ENCODE results near the gene USH2A.

Gene USH2A

GRCh38 chr1:215877452-215877951 is 545.7 kb downstream of the USH2A start:
- DNase-seq, result no peak
- Histone ChIP-seq H3K79me2 (ENCODE audit: low read length) (no peaks in the 10 kb centered on the region), H3K4me2 (ENCODE audit: low read depth, low read length) (no peak overlapping the region), H4K20me1 (ENCODE audit: insufficient read depth, low read length) (no peaks in the 10 kb centered on the region), H3F3A (ENCODE audit: insufficient read depth, low read length) (no peaks in the 10 kb centered on the region), H3K27ac (ENCODE audit: low read length) (no peak overlapping the region), H3K4me3 (ENCODE audit: low read length) (no peak overlapping the region), H3K27me3 (replicated peaks; ENCODE audit: insufficient read depth, low read length) (no peaks in the 10 kb centered on the region), H2AFZ (ENCODE audit: low read length) (no peak overlapping the region), H3K9me2 (replicated peaks; ENCODE audit: insufficient read depth, low read length) (no peaks in the 10 kb centered on the region), H3K36me3 (replicated peaks; ENCODE audit: insufficient read depth, low read length) (no peaks in the 10 kb centered on the region), H3K9me3 (replicated peaks; ENCODE audit: insufficient read depth, low read length) (no peaks in the 10 kb centered on the region), H3K9ac (ENCODE audit: low read length) (no peak overlapping the region), H3K4me1 (ENCODE audit: low read length) (peaks cover 7% of the 10 kb centered on the region; the same call in 1 of the 2 replicates)
- no peak for TF ChIP-seq EZH2 (optimal IDR thresholded peaks at IDR 0.05; ENCODE audit: low read depth, low read length)

GRCh38 chr1:215875712-215876111 is 547.5 kb downstream of the USH2A start:
- Histone ChIP-seq H3K4me2 (ENCODE audit: low read depth, low read length) (no peak overlapping the region), H3K4me3 (ENCODE audit: low read length) (no peak overlapping the region), H3K4me1 (ENCODE audit: low read length) (peaks cover 7% of the 10 kb centered on the region; the same call in 1 of the 2 replicates), H3K36me3 (replicated peaks; ENCODE audit: insufficient read depth, low read length) (no peaks in the 10 kb centered on the region), H2AFZ (ENCODE audit: low read length) (no peak overlapping the region), H3K27ac (ENCODE audit: low read length) (no peak overlapping the region), H4K20me1 (ENCODE audit: insufficient read depth, low read length) (no peaks in the 10 kb centered on the region), H3K9ac (ENCODE audit: low read length) (no peak overlapping the region), H3F3A (ENCODE audit: insufficient read depth, low read length) (no peaks in the 10 kb centered on the region), H3K79me2 (ENCODE audit: low read length) (no peaks in the 10 kb centered on the region), H3K27me3 (replicated peaks; ENCODE audit: insufficient read depth, low read length) (no peaks in the 10 kb centered on the region), H3K9me2 (replicated peaks; ENCODE audit: insufficient read depth, low read length) (no peaks in the 10 kb centered on the region), H3K9me3 (replicated peaks; ENCODE audit: insufficient read depth, low read length) (no peaks in the 10 kb centered on the region)
- TF ChIP-seq CTCF (IDR thresholded peaks at IDR 0.05; ENCODE audit: low read length) (no peak), EZH2 (optimal IDR thresholded peaks at IDR 0.05; ENCODE audit: low read depth, low read length) (no peak), EZH2phosphoT487 (IDR thresholded peaks at IDR 0.05; ENCODE audit: low read length) (no peak)
- no peak for DNase-seq

GRCh38 chr1:215875236-215875635 is 548.0 kb downstream of the USH2A start:
- H3K4me1 ChIP-seq (ENCODE audit: low read length), result peaks cover 7% of the 10 kb centered on the region; the same call in 1 of the 2 replicates
- DNase-seq, result peak; percentile 24
- no peak overlapping the region; the same call in 1 of the 2 replicates for H3K27ac ChIP-seq (ENCODE audit: low read length)
- no peaks in the 10 kb centered on the region for H3K27me3 ChIP-seq (replicated peaks; ENCODE audit: insufficient read depth, low read length)
- H4K20me1 ChIP-seq (ENCODE audit: insufficient read depth, low read length), result no peaks in the 10 kb centered on the region
- H3K79me2 ChIP-seq (ENCODE audit: low read length), result no peaks in the 10 kb centered on the region
- H3K36me3 ChIP-seq (replicated peaks; ENCODE audit: insufficient read depth, low read length), result no peaks in the 10 kb centered on the region
- no peaks in the 10 kb centered on the region for H3K9me2 ChIP-seq (replicated peaks; ENCODE audit: insufficient read depth, low read length)
- H3K9me3 ChIP-seq (replicated peaks; ENCODE audit: insufficient read depth, low read length), result no peaks in the 10 kb centered on the region
- 0 out of 2 replicates have a peak overlapping the region, but pooled peaks have one; percentile 5 for H3K4me2 ChIP-seq (ENCODE audit: low read depth, low read length)
- no peak overlapping the region for H3K4me3 ChIP-seq (ENCODE audit: low read length)
- no peak overlapping the region for H3K9ac ChIP-seq (ENCODE audit: low read length)
- no peaks in the 10 kb centered on the region for H3F3A ChIP-seq (ENCODE audit: insufficient read depth, low read length)
- no peak overlapping the region for H2AFZ ChIP-seq (ENCODE audit: low read length)
- TF ChIP-seq CTCF (IDR thresholded peaks at IDR 0.05; ENCODE audit: low read length) (no peak), EZH2 (optimal IDR thresholded peaks at IDR 0.05; ENCODE audit: low read depth, low read length) (no peak), EZH2phosphoT487 (IDR thresholded peaks at IDR 0.05; ENCODE audit: low read length) (no peak)

GRCh38 chr1:215872658-215873057 is 550.6 kb downstream of the USH2A start:
- no peak for DNase-seq
- Histone ChIP-seq H3K4me3 (ENCODE audit: low read length) (no peak overlapping the region), H3K36me3 (replicated peaks; ENCODE audit: insufficient read depth, low read length) (no peaks in the 10 kb centered on the region), H3K27me3 (replicated peaks; ENCODE audit: insufficient read depth, low read length) (no peaks in the 10 kb centered on the region), H3K9ac (ENCODE audit: low read length) (no peak overlapping the region), H3K4me2 (ENCODE audit: low read depth, low read length) (no peak overlapping the region), H3K9me2 (replicated peaks; ENCODE audit: insufficient read depth, low read length) (no peaks in the 10 kb centered on the region), H2AFZ (ENCODE audit: low read length) (no peak overlapping the region), H3K27ac (ENCODE audit: low read length) (no peak overlapping the region), H3K4me1 (ENCODE audit: low read length) (peaks cover 7% of the 10 kb centered on the region; the same call in 1 of the 2 replicates), H3K79me2 (ENCODE audit: low read length) (no peaks in the 10 kb centered on the region), H3K9me3 (replicated peaks; ENCODE audit: insufficient read depth, low read length) (no peaks in the 10 kb centered on the region), H3F3A (ENCODE audit: insufficient read depth, low read length) (no peaks in the 10 kb centered on the region), H4K20me1 (ENCODE audit: insufficient read depth, low read length) (no peaks in the 10 kb centered on the region)
- no peak for TF ChIP-seq EZH2phosphoT487 (IDR thresholded peaks at IDR 0.05; ENCODE audit: low read length)
- no peak for TF ChIP-seq CTCF (IDR thresholded peaks at IDR 0.05; ENCODE audit: low read length)
